ENCODE results near the gene BGN. TPM values are rescaled to one million over a fixed set of nuclear protein-coding genes. Genes with fewer than 3 reads are reported as not detected.

BGN gene
- total and polyA plus RNA-seq, 10 of the 15 experiments (the other 5 are each of a cell fraction or from before 2014, with no cell fraction given): 0.06 to 0.18 (median 0.12) TPM; not detected in 7

GRCh38 chrX:153445106-153445855, 49.5 kb upstream of the BGN start:
- no peaks in the 10 kb centered on the region for H3K27me3 ChIP-seq (replicated peaks in 1 of 2; ENCODE audit: control insufficient read depth in 2 of 2, insufficient read depth in 2 of 2, low read length in 1 of 2)
- ChIA-PET CTCF (no interaction called here), POLR2A (no interaction called here), SMC1A (ENCODE audit: uncharacterized antibody, unreplicated experiment) (no interaction called here), RAD21 (ENCODE audit: unreplicated experiment) (no interaction called here)
- no TSS peak for BruUV-seq (replicated peaks)
- H3K4me2 ChIP-seq (ENCODE audit: control insufficient read depth, insufficient read depth): no peak overlapping the region
- FAIRE-seq: no peak
- H3K4me1 ChIP-seq (ENCODE audit: control insufficient read depth, insufficient read depth, low read length): no peaks in the 10 kb centered on the region
- H3K4me3 ChIP-seq: no peak overlapping the region
- intact Hi-C loops (cut with micrococcal nuclease; ENCODE audit: unreplicated experiment): no loop called here
- in situ Hi-C loops (cut with MboI): no loop called here
- no peaks in the 10 kb centered on the region for H4K20me1 ChIP-seq (ENCODE audit: control insufficient read depth, insufficient read depth)
- no peaks in the 10 kb centered on the region; the same call in 2 of the 3 replicates for H3K9me3 ChIP-seq (replicated peaks; ENCODE audit: control insufficient read depth, insufficient read depth, low read length)
- H3K27ac ChIP-seq (ENCODE audit: control insufficient read depth, insufficient read depth): no peak overlapping the region
- no peak overlapping the region for H2AFZ ChIP-seq (ENCODE audit: control insufficient read depth, low read depth, low read length)
- WGBS (ENCODE audit: insufficient coverage, insufficient replicate concordance, low lambda C conversion rate, missing lambda C conversion rate): 75% methylated on average over 34 of the region's 35 CpGs
- no peak for TF ChIP-seq IKZF2 (IDR thresholded peaks at IDR 0.05)
- no peak for TF ChIP-seq POU2F2 (IDR thresholded peaks at IDR 0.05; ENCODE audit: borderline replicate concordance, low read depth, low read length)
- no peak for TF ChIP-seq ZBED1 (IDR thresholded peaks at IDR 0.05; ENCODE audit: borderline replicate concordance)
- TF ChIP-seq STAT3 (IDR thresholded peaks at IDR 0.05; ENCODE audit: low read depth, low read length): no peak
- no peak for TF ChIP-seq TCF3 (IDR thresholded peaks at IDR 0.05; ENCODE audit: borderline replicate concordance, insufficient read depth, low read depth, low read length)
- no peak for TF ChIP-seq SRF (IDR thresholded peaks at IDR 0.05; ENCODE audit: low read depth in 2 of 2, low read length in 2 of 2)
- no peak for TF ChIP-seq MYB (IDR thresholded peaks at IDR 0.05; ENCODE audit: borderline replicate concordance, low read depth, low read length)
- TF ChIP-seq, protein P1, sequence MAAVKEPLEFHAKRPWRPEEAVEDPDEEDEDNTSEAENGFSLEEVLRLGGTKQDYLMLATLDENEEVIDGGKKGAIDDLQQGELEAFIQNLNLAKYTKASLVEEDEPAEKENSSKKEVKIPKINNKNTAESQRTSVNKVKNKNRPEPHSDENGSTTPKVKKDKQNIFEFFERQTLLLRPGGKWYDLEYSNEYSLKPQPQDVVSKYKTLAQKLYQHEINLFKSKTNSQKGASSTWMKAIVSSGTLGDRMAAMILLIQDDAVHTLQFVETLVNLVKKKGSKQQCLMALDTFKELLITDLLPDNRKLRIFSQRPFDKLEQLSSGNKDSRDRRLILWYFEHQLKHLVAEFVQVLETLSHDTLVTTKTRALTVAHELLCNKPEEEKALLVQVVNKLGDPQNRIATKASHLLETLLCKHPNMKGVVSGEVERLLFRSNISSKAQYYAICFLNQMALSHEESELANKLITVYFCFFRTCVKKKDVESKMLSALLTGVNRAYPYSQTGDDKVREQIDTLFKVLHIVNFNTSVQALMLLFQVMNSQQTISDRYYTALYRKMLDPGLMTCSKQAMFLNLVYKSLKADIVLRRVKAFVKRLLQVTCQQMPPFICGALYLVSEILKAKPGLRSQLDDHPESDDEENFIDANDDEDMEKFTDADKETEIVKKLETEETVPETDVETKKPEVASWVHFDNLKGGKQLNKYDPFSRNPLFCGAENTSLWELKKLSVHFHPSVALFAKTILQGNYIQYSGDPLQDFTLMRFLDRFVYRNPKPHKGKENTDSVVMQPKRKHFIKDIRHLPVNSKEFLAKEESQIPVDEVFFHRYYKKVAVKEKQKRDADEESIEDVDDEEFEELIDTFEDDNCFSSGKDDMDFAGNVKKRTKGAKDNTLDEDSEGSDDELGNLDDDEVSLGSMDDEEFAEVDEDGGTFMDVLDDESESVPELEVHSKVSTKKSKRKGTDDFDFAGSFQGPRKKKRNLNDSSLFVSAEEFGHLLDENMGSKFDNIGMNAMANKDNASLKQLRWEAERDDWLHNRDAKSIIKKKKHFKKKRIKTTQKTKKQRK (IDR thresholded peaks at IDR 0.05; ENCODE audit: low read depth, low read length): no peak
- TF ChIP-seq CREB1 (IDR thresholded peaks at IDR 0.05; ENCODE audit: low read depth): no peak
- no peak for TF ChIP-seq ETV6 (conservative IDR thresholded peaks at IDR 0.05 in 1 of 2, IDR thresholded peaks at IDR 0.05 in 1 of 2; ENCODE audit: borderline replicate concordance in 1 of 2, low read depth in 1 of 2)
- no peak for TF ChIP-seq SMC3 (IDR thresholded peaks at IDR 0.05; ENCODE audit: borderline replicate concordance, low read length)
- no peak for TF ChIP-seq WRNIP1 (IDR thresholded peaks at IDR 0.05; ENCODE audit: borderline replicate concordance, low read depth, low read length)
- no peak for TF ChIP-seq NR2C2 (IDR thresholded peaks at IDR 0.05; ENCODE audit: borderline replicate concordance, control insufficient read depth, insufficient read length, low read depth)
- no peak for TF ChIP-seq SUPT20H (IDR thresholded peaks at IDR 0.05; ENCODE audit: borderline replicate concordance, control insufficient read depth, low read depth, low read length)
- TF ChIP-seq ZNF274 (IDR thresholded peaks at IDR 0.05; ENCODE audit: insufficient read depth, insufficient read length): no peak
- TF ChIP-seq POLR2AphosphoS2 (IDR thresholded peaks at IDR 0.05; ENCODE audit: low read depth, low read length): no peak
- TF ChIP-seq RUNX3 (IDR thresholded peaks at IDR 0.05; ENCODE audit: low read length): no peak
- no peak for TF ChIP-seq EP300 (IDR thresholded peaks at IDR 0.05; ENCODE audit: borderline replicate concordance in 1 of 2, control insufficient read depth in 1 of 2, low read depth in 2 of 2, low read length in 2 of 2)
- no peak for TF ChIP-seq BACH1 (IDR thresholded peaks at IDR 0.05; ENCODE audit: borderline replicate concordance)
- TF ChIP-seq BRCA1 (IDR thresholded peaks at IDR 0.05; ENCODE audit: low read depth, low read length): no peak
- no peak for ATAC-seq
- no peak for DNase-seq (ENCODE audit: low read depth, low spot score)
- no peaks in the 10 kb centered on the region for H3K36me3 ChIP-seq (ENCODE audit: control insufficient read depth in 2 of 2, insufficient read depth in 2 of 2, low read length in 1 of 2)
- H3K79me2 ChIP-seq (ENCODE audit: control insufficient read depth, insufficient read depth, low read length): no peaks in the 10 kb centered on the region
- H3K9ac ChIP-seq (ENCODE audit: control insufficient read depth, insufficient read depth, low read length): no peak overlapping the region

Data from GM12878 (cell line).